GM10266 (cell line): ENCODE data around the gene IGFL4.

ENCODE experiments used
- DNase-seq: peaks from one replicate; pipeline ENCODE4 v3.0.0; 2012; ENCODE audit errors: extremely low spot score
- TF ChIP-seq, protein P1 (sequence below): IDR thresholded peaks from 2 replicates; pipeline ENCODE4 v1.5.1; 2012; ENCODE audit warnings: mild to moderate bottlenecking, low read depth; ENCODE audit not compliant: control insufficient read depth, insufficient read depth; ENCODE audit errors: missing control alignments

Gene IGFL4

DNA sequence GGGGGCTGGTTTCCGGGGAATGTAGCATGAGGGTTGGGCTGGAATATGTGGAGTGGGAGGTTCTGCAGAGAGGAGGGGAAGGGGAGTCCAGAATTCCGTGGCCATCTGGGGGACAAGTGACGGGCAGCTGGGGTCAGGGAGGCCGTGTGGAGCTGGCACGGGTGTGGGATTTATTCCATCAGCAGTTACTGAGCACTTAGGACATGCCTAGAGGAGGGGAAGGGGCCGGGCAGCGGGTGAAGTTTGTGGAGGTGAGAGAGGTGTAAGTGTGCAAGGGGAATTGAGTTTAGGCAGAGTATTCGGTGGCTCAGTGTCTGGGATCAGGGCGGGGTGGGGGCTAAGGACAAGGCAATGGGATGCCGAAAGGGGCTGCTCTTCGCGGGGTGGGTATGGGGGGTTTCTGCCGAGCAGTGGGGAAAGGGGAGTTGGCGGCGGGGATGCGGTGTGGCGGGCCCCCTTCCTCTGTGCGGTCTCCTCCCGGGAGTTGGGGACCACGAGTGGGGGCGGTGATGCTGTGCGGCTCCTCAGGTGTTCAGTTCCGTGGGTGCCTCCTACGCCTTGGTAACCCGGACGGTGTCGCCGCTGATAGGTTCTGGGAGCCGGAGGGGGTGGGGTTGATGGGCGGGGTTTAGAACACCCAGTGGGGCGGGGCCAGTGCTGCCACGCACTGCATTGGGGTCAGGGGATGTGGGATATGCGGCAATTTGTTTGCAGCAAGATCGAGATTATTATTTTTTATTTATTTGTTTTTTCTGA lies 40.1 kb downstream of the IGFL4 start:
- DNase-seq = peak; percentile 80
- TF ChIP-seq, protein P1, sequence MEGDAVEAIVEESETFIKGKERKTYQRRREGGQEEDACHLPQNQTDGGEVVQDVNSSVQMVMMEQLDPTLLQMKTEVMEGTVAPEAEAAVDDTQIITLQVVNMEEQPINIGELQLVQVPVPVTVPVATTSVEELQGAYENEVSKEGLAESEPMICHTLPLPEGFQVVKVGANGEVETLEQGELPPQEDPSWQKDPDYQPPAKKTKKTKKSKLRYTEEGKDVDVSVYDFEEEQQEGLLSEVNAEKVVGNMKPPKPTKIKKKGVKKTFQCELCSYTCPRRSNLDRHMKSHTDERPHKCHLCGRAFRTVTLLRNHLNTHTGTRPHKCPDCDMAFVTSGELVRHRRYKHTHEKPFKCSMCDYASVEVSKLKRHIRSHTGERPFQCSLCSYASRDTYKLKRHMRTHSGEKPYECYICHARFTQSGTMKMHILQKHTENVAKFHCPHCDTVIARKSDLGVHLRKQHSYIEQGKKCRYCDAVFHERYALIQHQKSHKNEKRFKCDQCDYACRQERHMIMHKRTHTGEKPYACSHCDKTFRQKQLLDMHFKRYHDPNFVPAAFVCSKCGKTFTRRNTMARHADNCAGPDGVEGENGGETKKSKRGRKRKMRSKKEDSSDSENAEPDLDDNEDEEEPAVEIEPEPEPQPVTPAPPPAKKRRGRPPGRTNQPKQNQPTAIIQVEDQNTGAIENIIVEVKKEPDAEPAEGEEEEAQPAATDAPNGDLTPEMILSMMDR = no peak

DNA sequence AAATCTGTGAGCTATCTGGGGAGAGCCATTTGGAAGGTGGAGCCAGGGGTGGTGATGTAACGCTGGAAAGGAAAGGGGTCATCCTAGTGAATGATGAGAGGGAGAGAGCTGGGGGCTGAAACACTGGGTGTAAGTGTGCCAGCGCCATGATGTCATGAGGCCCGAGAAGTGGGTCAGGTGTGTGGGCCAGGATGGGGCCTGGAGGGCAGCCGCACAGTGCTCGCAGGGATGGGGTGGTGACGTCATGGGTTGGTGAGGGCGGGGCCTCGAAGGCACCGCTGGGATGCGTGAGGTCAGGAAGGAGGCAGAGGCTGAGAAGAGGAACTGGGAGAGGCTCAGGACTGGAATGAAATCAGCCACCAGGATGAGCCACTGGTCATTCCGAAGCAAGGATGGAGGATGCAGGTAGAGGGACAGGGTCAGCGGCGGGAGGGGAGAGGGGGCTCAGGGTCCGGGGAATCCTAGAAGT lies 41.1 kb downstream of the IGFL4 start:
- no peak for DNase-seq

DNA sequence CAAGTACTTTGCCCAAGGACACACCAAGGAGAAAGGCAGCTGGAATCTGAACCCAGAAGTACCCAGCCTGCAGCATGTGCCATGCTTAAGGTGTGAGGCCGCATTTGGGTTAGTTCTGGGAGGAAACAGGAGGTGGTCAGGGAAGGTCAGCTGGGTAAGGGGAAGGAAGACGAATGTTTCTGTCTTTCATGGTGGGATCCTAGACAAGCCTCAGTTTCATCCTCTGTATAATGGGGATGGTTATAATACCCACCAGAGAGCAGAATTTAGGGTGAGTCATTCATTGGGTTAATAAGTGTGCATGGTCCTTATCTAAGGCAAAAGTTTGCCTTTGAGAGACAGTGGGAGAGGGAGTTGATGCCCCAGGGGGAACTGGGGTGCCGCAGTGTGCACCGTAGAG lies 42.0 kb downstream of the IGFL4 start:
- TF ChIP-seq, protein P1 = no peak
- DNase-seq = no peak

More for the DNA sequence above, 41.1 kb downstream of the IGFL4 start:
- TF ChIP-seq, protein P1 = no peak

DNA sequence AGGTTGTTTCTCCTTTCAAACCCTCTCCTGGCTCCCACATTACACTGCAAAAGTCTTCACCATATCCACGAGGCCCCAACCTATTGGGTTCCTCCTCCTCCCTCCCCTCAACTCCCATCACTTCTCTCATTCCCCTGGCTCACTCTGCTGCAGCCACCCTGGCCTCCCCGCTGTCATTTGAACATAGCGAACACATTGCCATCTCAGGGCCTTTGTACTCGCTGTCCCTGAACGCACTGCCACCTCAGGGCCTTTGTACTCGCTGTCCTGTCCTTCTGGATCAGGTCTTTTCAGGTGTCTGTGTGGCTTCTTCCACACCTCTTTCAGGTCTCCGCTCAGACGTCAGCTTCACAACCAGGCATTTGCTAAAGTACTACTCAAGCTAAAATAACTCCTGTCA lies 43.9 kb downstream of the IGFL4 start:
- TF ChIP-seq, protein P1 = no peak
- no peak for DNase-seq

DNA sequence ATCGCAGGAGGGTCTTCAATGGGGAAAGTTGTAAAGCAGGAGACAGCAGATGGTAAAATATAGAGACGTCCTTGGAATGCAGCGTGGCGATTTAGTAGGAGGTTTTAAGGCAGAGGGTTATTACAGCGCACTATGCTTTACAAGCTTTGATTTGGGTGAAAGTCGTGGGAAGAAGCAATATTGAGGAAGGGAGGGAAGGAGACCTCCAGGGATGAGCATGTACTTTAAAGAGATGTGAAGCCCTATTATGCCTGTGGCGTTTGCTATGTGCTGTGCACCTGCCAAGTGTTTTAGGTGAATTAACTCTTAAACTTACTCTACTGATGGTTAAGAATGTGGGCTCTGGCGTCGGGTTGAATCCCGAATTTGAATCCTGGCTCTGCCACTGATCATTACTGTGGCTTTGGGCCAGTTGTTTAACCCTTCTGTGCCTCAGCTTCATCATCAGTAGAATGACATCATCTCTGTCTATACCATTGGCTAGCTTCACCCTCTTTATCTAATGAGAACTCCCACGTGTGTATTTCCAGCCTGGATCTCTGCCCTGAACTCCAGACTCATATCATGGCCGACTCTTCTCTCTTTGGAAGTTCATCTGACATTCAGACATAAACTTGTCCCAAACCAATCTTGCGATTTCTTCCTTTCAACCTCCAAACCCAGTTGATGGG lies 45.0 kb downstream of the IGFL4 start:
- TF ChIP-seq, protein P1 = no peak
- no peak for DNase-seq

DNA sequence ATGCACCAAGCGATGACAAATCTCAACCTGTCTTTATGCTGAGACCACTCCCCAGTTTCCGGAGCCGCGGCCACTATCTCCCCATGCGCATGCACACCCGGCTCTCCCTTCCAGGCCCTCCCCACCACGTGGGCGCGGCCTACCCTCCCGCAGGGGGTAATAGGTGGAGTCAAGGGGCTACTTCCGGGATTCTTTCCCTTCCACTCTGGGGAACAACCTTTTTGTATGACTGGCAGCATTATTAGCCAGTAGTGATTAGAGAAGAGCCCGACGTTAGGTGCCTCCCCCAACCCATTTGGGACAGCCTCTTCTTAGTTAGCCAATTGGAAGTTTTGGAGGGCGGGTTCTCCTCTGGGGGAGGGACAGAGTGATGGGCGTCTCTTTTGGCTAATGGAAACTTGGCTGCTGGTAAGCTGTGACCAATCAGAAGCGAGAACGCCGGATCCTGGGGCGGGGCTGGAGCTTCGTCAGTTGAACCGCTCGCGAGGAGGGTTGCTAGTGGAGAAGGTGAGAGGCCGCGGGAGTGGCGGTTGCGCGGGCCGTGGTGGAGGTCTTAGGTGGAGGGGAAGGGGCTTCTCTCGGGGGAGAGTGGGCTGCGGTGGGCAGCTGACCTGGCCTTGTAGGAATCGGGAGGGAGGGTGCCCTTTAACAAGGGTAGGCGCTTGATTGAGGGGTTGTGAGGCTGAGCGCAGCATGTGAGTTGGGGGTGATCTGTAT lies 45.6 kb downstream of the IGFL4 start, which contains the start of gene CCDC61:
TSS of gene CCDC61 (plus strand) at position 470 of the 717 bp plus-strand sequence. CDS start 7,552 bp downstream, outside the sequence.
- peak; percentile 97 for DNase-seq
- TF ChIP-seq, protein P1 = no peak
